Measurements from ENCODE around the gene PDCD10.

Gene PDCD10

GRCh38 chr3:167733961-167734497, 663 bp downstream of the PDCD10 start:
- DNase-seq: no peak

GRCh38 chr3:167732313-167733065, 2.2 kb downstream of the PDCD10 start:
- no peak for DNase-seq

DNA sequence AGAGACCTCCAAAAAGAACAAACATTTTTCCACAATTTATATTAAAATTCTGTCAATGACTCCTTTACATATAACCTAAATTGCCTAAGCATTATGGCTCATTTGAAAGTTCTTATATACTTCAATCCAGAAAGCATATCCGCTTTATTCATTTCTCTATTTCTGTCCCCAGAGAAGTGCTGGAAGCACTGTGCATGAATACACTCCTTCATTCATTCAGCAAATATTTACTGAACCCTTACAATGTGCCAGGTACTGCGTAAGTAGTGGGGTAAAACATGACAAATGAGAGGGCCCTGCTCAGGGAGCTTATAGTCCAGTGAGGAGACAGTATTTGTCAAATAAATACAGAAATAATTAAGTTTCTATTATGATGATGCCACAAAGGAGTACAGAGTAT, 3.3 kb downstream of the PDCD10 start:
- no peak for DNase-seq

DNA sequence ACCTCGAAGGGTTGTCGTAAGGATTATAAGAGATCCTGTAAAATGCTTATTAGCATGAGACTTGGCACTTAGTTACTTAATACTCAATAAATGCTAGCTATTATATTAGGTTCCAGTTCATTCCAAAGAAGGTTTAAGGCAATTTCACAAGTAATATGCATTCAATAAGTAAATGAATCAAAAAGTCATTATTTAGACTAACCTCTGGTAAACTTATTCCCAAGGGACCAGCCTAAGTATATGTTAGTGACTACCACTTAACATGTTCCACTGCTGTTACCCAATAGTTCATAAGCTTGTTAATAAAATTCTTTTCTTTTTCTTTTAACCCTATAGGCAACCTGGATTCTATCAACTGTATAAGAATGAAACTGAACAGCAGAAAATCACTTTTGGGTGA, 5.1 kb downstream of the PDCD10 start:
- DNase-seq: no peak

GRCh38 chr3:167728632-167729323, 5.9 kb downstream of the PDCD10 start:
- DNase-seq: no peak

GRCh38 chr3:167728176-167728575, 6.5 kb downstream of the PDCD10 start:
- DNase-seq: no peak

- DNase-seq: no peak
These were observed 10.8 kb downstream of the PDCD10 start for GRCh38 chr3:167723872-167724271.

- no peak for DNase-seq
These were observed 11.6 kb downstream of the PDCD10 start for GRCh38 chr3:167723025-167723512.

DNA sequence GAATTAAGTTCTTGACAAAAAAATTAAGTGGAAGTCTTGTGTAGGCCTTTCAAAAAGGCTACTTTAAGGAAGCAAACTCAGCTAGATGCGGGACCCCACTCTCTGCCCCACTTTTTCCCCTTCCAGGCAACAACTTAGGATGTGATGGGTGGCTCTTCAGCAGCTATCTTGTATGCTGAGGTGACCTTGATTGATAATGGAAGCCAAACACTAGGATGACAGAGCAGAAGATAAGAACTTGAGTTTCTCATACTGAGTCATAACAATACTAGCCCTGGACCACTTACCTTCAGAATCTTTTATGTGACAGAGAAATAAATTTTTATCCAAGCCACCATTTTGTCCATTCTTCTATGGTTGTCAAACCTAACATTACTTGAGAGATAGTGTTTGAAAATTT, 16.1 kb downstream of the PDCD10 start:
- DNase-seq: no peak

- DNase-seq: no peak
These were observed 17.8 kb downstream of the PDCD10 start for GRCh38 chr3:167716920-167717319.

DNA sequence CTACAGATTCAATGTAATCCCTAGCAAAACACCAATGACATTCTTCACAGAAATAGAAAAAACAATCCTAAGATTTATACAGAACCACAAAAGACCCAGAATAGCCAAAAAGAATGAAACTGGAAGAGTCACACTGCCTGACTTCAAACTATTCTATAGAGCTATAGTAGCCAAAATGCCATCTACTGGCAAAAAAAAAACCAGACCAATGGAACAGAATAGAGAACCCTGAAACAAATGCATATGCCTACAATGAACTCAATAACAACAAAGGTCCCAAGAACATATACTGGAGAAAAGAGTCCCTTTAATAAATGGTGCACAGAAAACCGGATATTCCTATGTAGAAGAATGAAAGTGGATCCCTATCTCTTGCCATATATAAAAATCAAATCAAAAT, 19.8 kb downstream of the PDCD10 start:
- no peak for DNase-seq

- no peak for DNase-seq
These were observed 22.2 kb downstream of the PDCD10 start for GRCh38 chr3:167712445-167712844.

GRCh38 chr3:167711439-167711838, 23.3 kb downstream of the PDCD10 start:
- DNase-seq: no peak

GRCh38 chr3:167710552-167710951, 24.1 kb downstream of the PDCD10 start:
- DNase-seq: no peak

GRCh38 chr3:167709690-167710089, 25.0 kb downstream of the PDCD10 start:
- no peak for DNase-seq

DNA sequence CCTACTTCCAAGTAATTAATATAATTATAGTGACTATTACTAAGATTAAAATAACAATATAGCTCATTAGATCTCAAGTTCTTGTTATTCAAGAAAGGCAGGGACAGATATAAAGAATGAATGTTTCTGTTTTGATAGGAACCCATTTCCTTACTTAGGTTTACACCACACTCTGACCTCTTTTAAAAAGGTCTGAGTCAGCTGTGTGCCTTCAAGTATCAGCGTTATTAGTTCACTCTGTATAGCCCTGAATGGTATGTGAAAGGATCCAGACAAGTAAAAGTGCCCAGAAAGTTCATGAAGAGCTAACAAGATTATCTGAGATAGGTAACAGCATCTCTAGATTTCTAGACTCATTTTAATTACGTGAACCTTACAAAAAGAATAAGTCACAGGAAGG, 28.9 kb downstream of the PDCD10 start:
- DNase-seq: no peak

- no peak for DNase-seq
These were observed 33.8 kb downstream of the PDCD10 start for GRCh38 chr3:167700926-167701325.

- DNase-seq: no peak
These were observed 34.6 kb downstream of the PDCD10 start for GRCh38 chr3:167700046-167700445.

DNA sequence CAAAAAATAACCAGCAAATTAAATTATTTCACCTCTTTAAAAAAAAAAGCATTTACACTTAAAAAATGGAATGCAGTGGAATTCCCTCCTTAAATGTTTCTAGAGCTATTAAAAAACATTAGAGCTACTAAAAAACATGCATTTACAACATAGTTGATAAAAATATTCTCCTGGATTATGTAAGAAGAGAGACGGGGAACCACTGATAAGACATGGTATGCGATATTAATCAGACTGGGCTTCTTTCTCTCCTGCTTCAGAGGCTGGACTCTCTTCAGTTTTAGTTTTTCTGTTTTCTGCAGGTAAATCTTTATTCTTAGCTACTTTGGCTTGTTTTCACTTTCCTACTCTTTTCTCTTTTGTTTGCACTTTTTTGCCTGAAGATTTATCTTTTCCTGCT, 40.6 kb downstream of the PDCD10 start:
- DNase-seq: no peak

DNA sequence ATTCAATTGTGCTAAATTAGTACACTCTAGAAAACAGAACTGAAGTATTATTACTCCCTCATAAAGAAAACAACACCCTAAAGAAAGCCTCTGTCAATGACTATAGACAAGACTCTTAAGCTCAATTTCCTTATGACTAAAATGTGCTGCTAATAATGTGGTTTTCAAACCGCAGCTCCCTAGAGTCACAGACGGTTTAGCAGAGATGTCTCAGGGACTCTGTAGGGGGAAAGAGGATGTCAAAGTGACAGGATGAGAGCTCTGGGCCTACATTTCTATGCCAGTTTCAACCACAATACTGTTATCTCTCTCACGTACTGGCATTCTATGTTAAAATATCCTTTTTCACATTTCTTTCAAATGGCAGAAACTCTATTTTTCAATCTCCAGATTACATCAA, 43.3 kb downstream of the PDCD10 start:
- no peak for DNase-seq

GRCh38 chr3:167684388-167684993, 50.2 kb downstream of the PDCD10 start:
- no peak for DNase-seq

DNA sequence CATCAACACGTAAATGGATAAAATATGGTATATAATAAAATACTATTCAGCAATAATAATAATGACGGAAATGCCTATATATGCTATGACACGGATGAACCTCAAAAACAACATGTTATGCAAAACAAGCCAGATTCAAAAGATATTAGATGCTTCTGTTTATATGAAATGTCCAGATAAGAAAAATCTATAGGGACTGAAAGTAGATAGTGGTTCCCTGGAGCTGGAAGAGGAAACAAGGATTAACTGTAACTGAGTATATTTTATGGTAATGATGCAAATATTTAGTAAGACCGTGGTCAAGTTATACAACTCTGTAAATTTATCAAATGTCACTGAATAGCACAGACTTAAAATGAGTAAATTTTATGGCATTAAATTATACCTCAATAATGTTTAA, 55.2 kb downstream of the PDCD10 start:
- DNase-seq: no peak

DNA sequence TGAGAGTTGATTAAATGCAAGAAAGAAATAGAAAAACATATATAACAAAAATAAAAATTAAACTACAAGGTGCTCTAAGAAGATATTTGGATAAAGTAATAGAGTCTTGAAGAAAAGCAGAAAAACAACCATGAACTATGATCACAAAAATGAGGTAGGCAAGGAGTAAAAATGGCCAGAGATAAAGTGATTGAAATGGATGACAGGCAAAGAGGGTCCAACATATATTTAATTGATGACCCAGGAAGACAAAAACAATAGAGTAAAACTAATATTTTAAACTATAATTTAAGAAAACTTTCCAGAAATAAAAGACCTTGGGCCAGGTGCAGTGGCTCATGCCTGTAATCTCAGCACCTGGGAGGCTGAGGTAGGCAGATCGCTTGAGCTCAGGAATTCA, 58.8 kb downstream of the PDCD10 start:
- no peak for DNase-seq

DNA sequence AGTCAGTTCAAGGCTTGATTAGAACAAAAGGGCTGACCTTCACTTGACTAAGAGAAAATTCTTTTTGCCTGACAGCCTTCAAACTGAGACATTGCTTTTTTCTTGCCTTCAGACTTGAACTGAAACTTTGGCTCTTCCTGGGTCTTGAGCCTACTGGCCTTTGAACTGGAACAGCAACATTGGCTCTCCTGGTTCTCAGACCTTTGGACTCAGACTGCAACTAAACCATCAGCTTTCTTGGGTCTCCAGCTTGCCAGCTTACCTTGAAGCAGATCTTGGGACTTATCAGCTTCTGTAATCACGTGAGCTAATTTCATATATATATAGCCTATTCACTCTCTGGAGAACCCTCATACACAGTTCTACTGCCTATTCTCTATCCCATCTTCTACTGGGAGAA, 61.5 kb downstream of the PDCD10 start:
- DNase-seq: no peak
